Brain pericyte (primary cell): ENCODE data around the gene OSBPL1A.

Source experiments
- DNase-seq: peaks from one replicate; pipeline ENCODE4 v3.0.0-alpha.2; 2012; ENCODE audit warnings: low read depth, low spot score

OSBPL1A gene

DNA sequence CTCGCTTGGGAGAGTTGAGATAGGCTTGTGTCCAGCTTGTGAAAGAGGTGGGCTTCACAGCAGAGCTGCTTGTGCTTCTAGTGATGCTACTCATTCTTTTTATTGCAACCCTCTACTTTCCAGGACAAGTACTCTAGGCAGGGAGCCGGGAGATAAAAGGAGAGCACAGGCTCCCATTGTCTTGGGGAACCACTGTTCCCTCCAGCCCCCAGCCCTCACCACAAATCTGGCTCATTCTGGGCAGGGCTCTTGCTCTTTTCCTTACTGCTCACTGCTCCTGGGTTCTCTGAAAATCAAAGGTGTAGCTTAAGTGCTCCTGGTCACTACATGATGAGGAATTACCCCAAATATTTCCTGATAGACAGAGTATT lies 177.3 kb downstream of the OSBPL1A start:
- no peak for DNase-seq

DNA sequence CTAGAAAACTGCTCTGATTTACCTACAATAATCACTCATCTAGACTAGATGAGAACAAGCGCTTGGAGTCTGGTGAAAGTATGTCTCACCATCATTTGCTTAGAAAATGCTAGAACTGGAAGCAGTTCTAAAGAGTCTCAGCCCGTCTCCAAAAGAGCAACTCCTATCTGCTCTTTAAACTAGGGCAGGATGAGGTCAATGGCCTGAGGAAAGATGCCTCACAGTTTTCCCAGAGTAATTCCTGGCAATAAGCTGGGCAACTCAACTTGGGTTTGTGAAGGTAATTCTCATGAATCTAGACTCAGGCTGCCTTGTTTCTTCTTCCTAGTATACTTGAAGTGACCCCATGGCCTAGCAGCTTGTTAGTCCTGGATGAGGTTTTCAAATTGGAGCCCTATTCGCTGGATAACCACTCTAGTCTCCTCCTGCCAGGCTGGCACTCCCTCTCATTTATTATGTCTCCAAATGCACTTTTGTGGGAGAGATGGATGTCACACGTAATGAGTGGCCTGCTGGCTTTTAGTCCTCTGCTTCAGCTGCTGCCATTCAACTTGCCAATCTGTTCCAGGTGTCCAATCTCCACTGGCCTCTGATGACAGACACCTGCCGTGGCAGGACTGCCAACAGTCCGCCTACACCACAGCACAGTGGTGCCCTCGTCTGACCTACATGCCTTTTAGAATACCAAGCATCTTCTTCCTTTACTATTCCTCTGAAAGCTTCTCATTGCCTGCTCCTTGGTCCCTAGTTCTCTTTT lies 177.9 kb downstream of the OSBPL1A start:
- no peak for DNase-seq

DNA sequence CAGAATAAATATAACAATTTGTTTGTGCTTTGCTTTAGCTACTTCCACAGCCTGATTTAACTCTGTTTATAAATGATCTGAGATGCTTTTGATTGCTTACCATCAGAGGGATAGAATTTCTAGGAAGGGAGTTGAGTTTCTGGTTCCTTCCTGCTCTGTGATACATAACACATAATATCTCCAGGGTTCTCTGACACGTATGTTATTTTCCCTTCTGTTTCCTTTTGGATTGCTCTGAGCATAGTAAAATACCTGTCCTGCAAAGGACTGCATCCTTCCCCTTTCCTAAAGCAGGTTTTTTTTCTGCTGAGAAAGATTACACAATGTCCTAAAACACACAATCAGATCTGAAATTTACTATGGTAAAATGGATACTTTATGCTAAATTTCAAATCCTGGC lies 182.7 kb downstream of the OSBPL1A start:
- DNase-seq, result no peak

DNA sequence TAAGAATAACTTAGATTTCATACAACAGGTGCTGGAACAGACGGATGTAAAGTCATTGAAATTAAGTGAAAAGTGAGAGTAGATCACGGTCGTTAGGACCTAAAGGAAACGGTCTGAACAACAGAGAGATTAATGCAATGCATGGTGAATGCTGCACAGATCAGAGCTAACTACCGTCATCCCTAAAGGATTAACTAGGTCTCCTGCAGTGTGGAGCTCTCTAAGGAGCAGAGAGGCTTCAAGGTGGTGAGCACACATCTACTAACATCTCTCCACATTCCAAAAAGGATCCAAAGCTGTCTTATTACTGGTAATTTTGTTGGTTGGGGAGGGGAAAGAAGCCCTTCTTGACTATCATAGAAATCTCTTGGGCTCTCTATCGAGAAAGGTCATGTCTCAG lies 183.5 kb downstream of the OSBPL1A start:
- DNase-seq, result no peak

DNA sequence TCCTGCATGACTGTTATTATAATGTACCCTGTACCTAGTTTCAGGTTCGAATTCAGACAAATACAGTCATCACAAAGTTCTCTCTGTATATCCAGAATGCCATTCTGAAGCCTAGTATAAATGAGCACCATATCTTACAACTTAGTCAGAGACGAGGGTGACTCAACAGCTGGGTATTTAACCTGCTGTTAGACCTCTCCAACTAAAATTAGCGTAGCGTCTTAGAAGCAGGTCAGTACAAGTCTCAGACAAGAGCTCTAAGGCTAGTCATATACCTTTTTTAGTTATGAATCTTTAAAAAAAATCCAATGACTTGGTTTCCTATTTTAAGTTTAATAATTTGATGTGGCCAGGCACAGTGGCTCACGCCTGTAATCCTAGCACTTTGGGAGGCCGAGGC lies 184.7 kb downstream of the OSBPL1A start:
- DNase-seq, result peak; percentile 38

DNA sequence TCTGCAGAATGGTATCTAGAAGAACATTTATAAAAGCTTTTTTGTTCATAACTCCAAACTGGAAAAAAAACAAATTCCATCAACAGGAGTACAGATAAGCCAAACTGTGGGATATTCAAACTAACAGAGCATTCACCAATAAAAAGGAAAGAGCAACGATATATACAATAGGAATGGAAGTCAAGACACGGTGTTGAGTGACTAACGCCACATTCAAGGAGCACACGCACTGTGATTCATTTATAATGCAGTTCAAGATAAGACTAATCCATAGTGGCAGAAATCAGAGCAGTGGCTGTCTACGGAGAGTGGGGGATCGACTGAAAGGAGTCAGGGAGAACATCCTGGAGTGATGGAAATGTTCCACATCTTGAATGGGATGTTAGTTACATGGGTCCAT lies 188.1 kb downstream of the OSBPL1A start:
- no peak for DNase-seq

DNA sequence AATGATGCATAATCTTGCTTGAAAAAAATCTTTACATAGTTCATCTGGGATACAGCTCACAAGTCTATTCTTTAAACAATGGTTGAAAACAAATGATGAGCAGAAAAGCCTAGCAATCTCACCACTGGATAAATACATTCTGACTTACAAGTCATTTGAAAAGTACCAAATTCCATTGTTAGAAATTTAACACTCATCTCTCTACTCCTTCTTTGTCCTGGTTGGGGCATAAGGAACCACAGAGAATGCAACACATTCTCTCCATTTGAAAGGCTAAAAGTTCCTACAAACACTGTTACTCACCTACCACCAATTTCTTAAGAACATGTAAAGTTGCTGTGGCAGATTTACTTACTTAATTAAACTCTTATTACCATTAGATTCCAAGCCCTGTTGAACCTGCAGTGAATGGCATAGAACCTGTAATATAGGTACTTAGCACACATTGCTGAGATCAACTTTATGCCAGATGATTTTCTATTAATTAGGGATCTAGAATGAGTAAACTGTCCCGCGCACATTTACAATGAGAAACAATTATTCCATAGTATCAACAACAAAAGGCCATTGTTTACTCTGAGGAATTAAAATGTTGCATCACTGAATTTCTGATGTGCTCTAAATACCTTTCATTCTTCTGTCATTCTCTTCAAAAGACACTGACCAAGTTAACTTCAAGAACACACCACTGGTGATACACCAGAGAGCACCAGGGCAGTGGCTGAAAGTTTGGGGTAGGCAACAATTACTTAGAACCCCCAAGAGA lies 189.2 kb downstream of the OSBPL1A start:
- no peak for DNase-seq

DNA sequence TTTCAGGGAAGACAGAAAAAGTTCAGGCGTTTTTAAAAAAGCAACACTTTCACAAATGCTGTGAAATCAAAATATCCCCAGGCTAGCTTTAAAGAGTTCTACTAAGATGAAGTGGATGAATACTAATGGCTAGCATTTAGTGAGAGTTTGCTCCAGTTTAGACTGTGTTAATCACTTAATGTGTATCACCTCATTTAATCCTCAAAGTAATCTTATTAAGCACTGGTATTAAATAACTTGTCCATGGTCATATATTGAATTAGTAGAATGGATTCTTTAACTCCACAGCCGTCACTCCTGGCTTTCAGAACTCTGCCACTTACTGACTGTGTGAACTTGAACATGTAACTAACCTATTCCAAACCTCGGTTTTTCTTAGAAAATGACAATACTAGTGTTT lies 192.7 kb downstream of the OSBPL1A start:
- no peak for DNase-seq

DNA sequence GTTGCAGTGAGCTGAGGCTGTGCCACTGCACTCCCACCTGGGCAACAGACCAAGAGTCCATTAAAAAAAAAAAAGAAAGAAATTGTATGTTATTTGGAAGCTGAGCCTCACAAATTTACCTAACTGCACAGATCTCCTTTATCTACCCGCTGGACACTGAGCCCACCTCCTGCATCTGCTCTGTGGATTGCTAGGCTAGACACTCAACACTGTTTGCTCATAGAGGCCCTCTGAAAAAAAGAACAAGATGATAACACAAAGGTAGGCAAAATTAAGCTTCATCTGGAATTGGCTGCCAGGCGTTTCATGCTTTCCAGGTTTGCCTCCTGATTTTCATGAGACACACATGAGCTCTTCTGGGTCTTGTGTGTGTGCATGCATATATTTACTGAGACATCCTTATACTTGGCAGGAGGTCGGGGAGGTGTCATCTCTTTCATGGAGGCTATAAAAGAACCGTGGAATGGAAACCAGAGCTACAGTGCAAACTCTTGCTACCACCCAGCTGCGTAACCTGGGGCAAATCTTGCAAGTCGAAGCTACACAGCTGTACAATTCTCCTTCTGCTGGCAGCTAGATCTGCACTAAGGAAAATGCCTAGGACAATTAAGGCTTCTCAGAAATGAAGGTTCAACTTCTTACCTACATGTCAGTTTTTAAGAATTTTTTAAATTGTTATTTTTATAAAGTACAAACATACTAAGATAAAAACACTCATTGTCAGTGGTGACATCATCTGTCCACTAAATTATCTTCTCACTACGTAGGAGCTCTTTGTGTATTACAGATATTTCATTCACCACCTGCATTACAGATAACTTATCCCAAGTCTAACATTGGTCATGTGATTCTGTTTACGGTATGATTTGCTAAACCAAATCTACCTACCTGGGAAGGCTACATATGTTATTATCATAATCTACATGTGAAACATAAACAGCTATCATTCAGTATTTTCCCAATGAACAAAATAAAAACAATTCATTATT lies 195.6 kb downstream of the OSBPL1A start:
- no peak for DNase-seq

DNA sequence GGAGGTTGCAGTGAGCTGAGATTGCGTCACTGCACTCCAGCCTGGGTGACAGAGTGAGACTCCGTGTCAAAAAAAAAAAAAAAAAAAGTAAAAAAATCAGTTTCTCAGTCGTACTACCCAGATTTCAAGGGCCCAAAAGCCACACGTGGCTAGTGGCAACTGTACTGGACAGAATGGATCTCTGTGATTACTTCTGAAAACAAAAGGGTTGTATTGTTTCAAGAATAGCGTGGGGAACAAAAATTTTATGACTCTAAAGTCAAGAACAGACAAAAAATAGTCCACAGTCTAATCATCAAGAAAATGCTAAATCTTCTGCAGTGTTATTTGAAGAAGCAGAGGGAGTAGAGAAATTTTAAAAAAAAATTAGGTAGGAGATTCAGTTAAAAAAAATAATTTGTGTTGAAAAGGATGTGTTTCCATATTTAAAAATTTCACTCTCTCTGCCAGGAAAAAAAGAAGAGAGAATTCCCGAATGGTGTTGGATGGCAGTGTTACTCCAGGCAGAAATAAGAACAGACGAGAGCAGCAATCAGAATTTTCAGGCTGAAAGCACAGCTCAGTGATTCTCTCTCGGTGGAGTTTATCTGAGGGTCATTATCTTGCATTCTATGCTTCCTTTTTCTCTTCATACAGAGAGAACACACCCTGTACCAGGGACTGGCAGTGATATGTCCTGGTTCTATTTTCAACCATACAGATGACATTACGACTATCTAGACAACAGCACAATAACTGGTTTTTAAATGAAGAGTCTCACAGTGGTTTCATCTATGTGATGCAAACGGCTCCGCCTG lies 196.9 kb downstream of the OSBPL1A start:
- no peak for DNase-seq

DNA sequence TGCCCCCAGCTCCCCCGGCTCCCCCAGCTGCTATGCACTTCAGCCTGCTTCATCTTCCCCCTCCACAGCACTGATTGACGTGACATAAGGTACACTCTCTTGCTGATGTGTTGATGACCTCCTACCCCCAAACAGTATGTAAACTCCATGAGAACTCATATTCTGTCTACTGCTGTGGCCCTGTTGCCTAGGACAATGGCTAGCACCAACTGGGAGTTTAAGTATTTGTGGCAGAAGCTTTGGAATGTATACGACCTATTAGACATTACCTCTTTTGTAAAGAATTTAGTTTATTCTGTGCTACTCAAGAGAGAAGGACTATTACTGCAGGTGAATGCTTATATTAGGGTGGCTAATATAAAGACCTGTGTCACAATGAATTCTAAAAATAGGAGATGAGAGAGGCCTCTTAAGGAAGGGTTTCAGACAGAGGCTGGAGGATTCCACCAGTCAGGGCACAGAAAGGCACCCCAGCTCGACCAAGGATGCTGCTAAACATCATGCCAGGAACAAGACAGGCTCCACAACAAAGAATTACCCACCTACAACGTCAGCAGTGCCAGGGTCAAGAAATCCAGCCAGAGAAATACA lies 198.2 kb downstream of the OSBPL1A start:
- DNase-seq, result no peak

DNA sequence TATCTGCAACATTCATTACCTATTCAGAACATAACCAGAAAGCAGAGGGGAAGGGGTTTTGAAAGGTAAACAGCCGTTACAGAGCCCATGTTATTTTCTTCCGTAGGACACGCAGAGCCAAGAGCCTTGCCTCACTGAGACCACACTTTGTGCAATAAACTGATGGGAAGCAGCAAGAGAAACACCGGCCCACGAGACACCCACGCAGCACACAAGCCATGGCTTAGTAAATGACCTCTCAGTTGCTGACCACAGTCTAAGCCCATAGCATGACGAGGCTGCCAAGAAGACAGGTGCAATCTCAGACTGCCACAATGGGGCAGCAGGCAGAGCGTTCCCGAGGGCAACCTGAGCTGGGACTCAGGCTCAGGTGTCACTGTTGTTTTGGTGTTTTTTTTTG lies 199.2 kb downstream of the OSBPL1A start:
- DNase-seq, result no peak

DNA sequence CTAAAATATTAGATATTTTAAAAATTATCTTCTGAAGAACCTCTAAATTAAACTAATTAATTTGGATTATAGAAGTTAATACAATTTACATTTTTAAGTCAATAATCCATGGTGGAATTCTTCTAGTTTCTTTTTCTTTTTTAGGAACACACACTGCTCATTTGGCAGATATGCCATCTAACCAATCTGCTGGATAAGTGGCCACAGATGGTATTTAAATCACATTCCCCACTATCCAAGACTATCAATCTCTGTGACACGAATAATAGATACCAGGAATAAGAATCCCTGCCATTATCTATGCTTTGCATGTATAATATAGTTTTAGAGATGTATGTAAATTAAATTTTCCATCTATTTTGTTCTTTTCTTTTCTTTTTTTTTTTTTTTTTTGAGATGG lies 200.2 kb downstream of the OSBPL1A start:
- no peak for DNase-seq

DNA sequence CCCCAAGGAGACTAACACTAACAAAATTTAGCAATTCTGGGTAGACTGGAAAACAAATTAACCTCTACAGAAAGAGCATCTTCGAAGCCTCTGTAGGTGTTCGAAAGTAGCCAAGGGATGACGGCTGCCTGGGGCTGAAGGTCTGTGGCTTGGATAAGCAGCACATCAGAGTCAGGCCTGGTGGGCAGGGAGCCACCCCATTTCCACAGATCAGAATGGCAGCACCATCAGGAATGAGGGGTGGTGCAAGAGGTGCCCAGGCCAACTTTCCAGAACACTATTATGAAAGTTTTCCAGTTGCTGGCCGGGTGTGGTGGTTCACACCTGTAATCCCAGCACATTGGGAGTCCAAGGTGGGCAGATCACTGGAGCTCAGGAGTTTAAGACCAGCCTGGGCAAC lies 200.9 kb downstream of the OSBPL1A start:
- DNase-seq, result no peak

DNA sequence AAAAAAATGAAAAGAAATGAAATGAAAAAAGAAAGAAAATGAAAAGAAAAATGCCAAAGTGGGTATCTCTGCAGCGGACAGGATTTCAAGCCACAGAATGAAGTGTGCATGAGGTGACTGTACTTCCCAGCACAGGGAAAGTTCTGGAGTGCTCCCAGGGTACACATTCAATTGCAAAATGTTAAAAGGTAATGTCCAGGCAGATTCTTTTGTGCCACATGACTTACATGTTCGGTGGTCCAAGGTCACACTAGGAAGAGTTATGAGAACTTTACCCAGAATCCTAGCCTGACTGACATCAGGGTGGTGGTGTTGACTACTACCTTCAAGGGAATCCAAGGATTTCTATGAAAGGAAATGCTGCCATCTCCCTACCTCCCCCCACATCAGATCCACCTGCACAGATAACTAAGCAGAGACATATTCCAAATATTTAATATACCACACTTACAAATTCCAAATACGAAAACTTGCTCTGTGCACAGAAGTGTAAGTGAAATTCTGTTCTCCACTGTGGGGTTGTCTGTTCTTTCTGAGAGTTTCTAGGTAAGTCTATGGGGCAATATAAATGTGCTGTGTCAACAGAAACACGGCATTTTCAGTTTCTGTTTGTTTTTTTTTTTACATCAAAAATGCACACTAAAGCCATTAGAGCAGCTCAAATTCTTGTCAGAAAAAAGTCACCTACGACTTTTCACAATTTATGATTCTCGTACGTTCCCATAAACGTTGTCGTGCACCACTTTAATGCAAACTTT lies 202.1 kb downstream of the OSBPL1A start:
- DNase-seq, result no peak

DNA sequence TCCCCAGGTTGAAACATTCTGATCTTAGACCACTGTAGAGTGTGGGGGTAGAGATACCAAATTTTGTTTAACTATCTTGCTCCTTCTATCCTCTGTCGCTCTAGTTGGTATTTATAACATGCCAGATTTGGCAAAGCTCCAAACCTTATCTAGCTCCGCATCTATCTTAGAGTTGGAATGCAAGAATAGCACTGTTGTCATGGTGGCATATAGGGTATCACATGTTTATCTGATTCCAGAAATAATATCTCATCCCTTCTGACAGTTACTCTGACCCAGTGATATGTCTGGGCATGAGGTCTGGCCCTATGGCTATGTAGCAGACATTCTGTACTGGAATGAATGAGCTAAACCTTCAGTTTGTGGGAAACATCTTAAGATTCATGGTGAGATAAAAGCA lies 207.0 kb downstream of the OSBPL1A start:
- no peak for DNase-seq

DNA sequence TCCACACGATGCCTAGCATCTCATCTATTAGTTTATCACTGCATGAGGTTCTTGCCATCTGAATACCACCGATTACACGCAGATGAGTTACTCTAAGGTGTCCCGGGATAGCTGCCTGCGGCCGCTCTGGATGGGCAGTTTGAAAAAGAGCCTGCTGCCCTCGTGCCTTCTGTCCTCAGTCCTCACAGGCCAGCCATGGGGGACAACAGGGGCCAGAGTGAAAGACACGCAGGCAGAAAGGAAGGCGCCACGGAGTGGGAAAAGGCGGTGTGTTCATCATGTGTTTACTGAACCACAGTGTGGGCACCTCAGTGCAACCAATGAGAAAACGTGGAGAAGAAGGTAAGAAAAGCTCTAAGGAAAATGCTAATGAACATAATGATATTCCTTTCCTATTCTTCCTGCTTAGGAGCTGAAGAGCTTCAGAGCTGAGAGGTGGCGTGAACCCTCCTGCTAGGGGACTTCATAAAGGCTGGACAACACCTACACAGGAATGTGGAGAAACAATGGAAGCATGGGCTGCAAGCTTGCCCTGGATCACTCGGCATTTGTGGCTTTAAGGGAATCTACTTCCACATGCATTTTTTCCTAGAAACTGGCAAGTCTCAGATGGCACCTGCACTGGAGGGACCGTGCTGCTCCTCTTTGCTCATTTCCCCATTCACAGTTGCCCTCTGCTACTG lies 207.8 kb downstream of the OSBPL1A start:
- no peak for DNase-seq

DNA sequence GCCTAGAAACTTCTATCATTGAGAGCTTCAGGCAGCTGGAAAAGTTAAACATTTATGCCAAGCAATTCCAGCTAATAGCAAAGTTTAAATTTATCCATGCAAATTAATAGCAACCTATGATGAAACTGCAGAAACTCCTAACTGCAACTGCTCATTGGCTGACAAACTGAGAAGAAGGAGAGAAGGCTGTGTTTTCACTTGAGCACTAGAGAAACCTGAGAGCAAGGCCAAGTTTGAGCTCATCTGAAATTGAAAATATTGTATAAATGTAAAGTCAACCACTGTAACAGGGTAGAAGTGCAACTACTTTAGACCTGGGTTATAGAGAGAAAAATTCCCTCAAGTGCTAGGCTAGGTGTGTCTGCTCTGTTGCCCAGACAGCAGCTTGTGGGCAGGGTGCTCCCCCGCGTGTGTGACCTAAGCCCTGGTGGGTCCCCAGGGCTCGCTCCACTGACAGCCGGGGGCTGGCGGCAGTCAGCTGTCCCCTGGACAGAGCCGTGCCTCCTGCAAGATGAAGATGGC lies 208.6 kb downstream of the OSBPL1A start:
- DNase-seq, result no peak

DNA sequence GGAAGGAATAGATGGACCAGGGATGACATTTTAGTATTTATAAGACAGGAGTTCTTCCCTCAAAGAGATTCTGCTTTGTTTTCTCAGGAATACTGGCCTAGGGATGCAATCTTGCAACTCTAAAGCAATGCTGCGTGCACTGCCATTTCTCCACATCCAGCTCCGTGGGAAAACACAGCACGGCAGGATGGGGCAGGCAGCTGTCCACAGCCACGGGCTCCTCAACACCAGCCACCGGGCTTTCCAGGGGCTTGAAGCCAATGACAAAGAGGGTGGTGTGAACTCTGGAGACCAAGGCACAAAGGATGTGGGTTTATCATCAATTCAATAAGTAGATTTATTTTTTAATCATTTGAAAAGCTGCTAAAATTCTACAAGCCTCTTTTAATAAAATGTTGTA lies 209.5 kb downstream of the OSBPL1A start:
- no peak for DNase-seq
